Cardiac muscle cell (in vitro differentiated cells and primary cell): ENCODE results near the gene XPNPEP1. TPM values are rescaled to one million over a fixed set of nuclear protein-coding genes. Genes with fewer than 3 reads are reported as not detected.

Experiments
- DNase-seq, 2 donors: peaks; one replicate each; pipeline versions ENCODE4 v3.0.0 to v3.0.0-alpha.2; 2010 to 2017; ENCODE audit warnings: low read depth in 1 of 2, low spot score in 1 of 2
- H3K27ac ChIP-seq: fragments of 200-600 bp; sonication (generic); 2 replicates; pipeline ENCODE4 v1.5.1; 2016
- H3K27me3 ChIP-seq: fragments of 200-600 bp; sonication (generic); 2 replicates; pipeline ENCODE4 v1.6.0; 2016; ENCODE audit warnings: control low read depth
- H3K36me3 ChIP-seq: fragments of 200-600 bp; sonication (generic); 2 replicates; pipeline ENCODE4 v1.5.1; 2016; ENCODE audit warnings: control low read depth
- H3K4me1 ChIP-seq: fragments of 200-600 bp; sonication (generic); 2 replicates; pipeline ENCODE4 v1.8.1; 2017; ENCODE audit warnings: low read depth, mild to moderate bottlenecking, mixed run types
- H3K4me3 ChIP-seq: fragments of 200-600 bp; sonication (generic); 2 replicates; pipeline ENCODE4 v1.5.1; 2016; ENCODE audit warnings: mild to moderate bottlenecking
- H3K9me3 ChIP-seq: fragments of 200-600 bp; sonication (generic); 2 replicates; pipeline ENCODE4 v1.5.1; 2017; ENCODE audit warnings: low read depth, mild to moderate bottlenecking, control low read depth
- CTCF ChIP-seq: IDR thresholded peaks from 2 replicates; pipeline ENCODE4 v1.5.1; 2012; ENCODE audit warnings: low read depth, mild to moderate bottlenecking, low read length
- polyA plus RNA-seq: library from polyadenylated mRNA; unstranded; fragments of >200 nt; fragmentation: Nextera tagmentation; extraction: Ambion mirVana; gene quantifications from 2 replicates; pipeline ENCODE4 v1.2.1, GENCODE V29; 2016
- total RNA-seq: library from RNA; depleted of rRNA; stranded (reverse); fragments of >200 nt; gene quantifications from 2 replicates; pipeline ENCODE4 v1.2.3, GENCODE V29; 2016

Gene XPNPEP1
- total RNA-seq (114 and 137 TPM in 2 replicates), polyA plus RNA-seq (68.1 and 87.1 TPM in 2 replicates)

- no peaks in the 10 kb centered on the region for H3K4me1 ChIP-seq
- DNase-seq: peak; percentile 89 to 91
- peak within 1 kb of the TSS; percentile 91 for H3K27ac ChIP-seq
- no peaks in the 10 kb centered on the region for H3K27me3 ChIP-seq
- peak within 1 kb of the TSS; percentile 75 for H3K4me3 ChIP-seq
- H3K9me3 ChIP-seq: no peaks in the 10 kb centered on the region
- no peaks in the 10 kb centered on the region for H3K36me3 ChIP-seq
- no peak for TF ChIP-seq CTCF
Observed at GRCh38 chr10:109922976-109923921, at the start of gene XPNPEP1. Gene XPNPEP1 (minus strand): TSS chr10:109923511. CDS start chr10:109923433, 78 bp downstream.

GRCh38 chr10:109972372-109973001 is 49.2 kb upstream of the XPNPEP1 start:
- no peak for DNase-seq
- no peak for TF ChIP-seq CTCF
- Histone ChIP-seq H3K27me3 (no peaks in the 10 kb centered on the region), H3K4me1 (peaks cover 13% of the 10 kb centered on the region), H3K27ac (no peak overlapping the region), H3K4me3 (no peak overlapping the region), H3K9me3 (no peaks in the 10 kb centered on the region), H3K36me3 (no peaks in the 10 kb centered on the region)

- no peak for TF ChIP-seq CTCF
- Histone ChIP-seq H3K27ac (no peak overlapping the region), H3K27me3 (no peaks in the 10 kb centered on the region), H3K36me3 (no peaks in the 10 kb centered on the region), H3K4me3 (no peak overlapping the region), H3K9me3 (no peaks in the 10 kb centered on the region), H3K4me1 (peaks cover 21% of the 10 kb centered on the region)
- no peak for DNase-seq
Observed at GRCh38 chr10:109971634-109972033, 48.3 kb upstream of the XPNPEP1 start.

GRCh38 chr10:109969760-109970346 is 46.5 kb upstream of the XPNPEP1 start:
- H3K4me3 ChIP-seq: no peak overlapping the region
- no peak overlapping the region for H3K27ac ChIP-seq

More at GRCh38 chr10:109969760-109970346, 46.5 kb upstream of the XPNPEP1 start:
- Histone ChIP-seq H3K27me3 (no peaks in the 10 kb centered on the region), H3K9me3 (no peaks in the 10 kb centered on the region), H3K36me3 (no peaks in the 10 kb centered on the region), H3K4me1 (peaks cover 21% of the 10 kb centered on the region)
- no peak for DNase-seq
- TF ChIP-seq CTCF: no peak
